ENCODE data around the gene APOO. TPM values are rescaled to one million over a fixed set of nuclear protein-coding genes. Genes with fewer than 3 reads are reported as not detected.

Gene APOO
- total RNA-seq, 1 donor from 2014 or later: 36.2 TPM

DNA sequence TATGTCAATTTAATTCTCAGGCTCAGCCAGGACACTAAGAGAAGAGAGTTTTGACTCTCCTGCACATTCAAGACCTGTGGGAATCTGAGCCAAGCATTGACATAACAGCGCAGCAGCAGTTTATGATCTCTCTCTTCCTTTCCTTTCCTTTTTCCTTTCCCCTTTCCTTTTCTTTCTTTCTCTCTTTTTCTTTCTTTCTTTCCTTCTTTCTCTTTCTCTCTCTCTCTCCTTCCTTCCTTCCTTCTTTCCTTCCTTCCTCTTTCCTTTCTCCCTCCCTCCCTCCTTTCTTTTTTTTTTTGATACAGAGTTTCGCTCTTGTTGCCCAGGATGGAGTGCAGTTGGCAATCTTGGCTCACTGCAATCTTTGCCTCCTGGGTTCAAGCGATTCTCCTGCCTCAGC is 103.2 kb downstream of the APOO start:
- Mint-ChIP-seq H3K36me3 (ENCODE audit: unreplicated experiment) (no peaks in the 10 kb centered on the region), H3K27ac (ENCODE audit: unreplicated experiment) (no peak overlapping the region), H3K4me1 (ENCODE audit: low read depth, unreplicated experiment) (peaks cover 1% of the 10 kb centered on the region), H3K9me3 (ENCODE audit: unreplicated experiment) (no peaks in the 10 kb centered on the region), H3K4me3 (ENCODE audit: unreplicated experiment) (no peak overlapping the region), H3K27me3 (ENCODE audit: unreplicated experiment) (no peaks in the 10 kb centered on the region)
- TF ChIP-seq CTCF (IDR thresholded peaks at IDR 0.05; ENCODE audit: partially characterized antibody, unreplicated experiment): no peak
- no peak for DNase-seq

DNA sequence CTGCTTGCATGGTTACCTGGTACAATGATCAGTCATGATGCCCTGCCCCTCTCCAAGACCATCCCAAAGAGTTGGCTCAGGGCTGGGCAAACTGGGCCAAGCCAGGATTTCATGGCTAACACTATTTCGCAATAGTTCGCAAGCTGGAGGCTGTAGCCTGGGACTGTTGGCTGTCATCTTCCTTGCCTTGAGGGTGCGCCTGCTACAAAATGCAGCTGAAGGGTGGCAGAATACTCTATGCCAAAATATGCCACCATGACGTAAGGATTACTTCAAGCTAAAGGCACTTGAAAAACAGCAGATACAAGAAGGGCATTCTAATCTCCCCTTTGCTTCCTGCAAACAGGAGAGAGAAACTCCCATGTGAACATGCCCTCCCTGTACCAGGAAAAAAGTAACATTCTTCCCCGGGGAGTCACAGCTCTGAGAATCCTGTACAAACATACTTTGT is 103.8 kb downstream of the APOO start:
- Mint-ChIP-seq H3K36me3 (ENCODE audit: unreplicated experiment) (no peaks in the 10 kb centered on the region), H3K4me1 (ENCODE audit: low read depth, unreplicated experiment) (peaks cover 1% of the 10 kb centered on the region), H3K4me3 (ENCODE audit: unreplicated experiment) (no peak overlapping the region), H3K9me3 (ENCODE audit: unreplicated experiment) (no peaks in the 10 kb centered on the region), H3K27ac (ENCODE audit: unreplicated experiment) (no peak overlapping the region), H3K27me3 (ENCODE audit: unreplicated experiment) (no peaks in the 10 kb centered on the region)
- no peak for TF ChIP-seq CTCF (IDR thresholded peaks at IDR 0.05; ENCODE audit: partially characterized antibody, unreplicated experiment)
- no peak for DNase-seq

DNA sequence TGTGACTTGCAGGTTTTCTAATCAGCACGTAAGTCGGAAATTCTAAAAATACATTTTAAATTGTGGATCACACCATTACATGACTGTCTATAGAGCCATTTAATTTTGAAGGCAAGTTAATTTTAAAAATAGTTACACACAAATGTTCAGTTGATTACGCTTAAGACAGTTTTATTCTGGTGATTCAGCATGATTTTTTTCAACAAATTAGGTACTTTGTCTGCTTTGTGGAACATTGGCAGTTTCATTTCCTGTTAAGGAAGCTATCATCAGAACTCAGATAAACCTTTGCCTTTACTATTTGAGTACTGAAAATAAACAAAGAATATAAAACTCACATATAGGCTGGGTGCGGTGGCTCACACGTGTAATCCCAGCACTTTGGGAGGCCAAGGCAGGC is 105.3 kb downstream of the APOO start:
- no peak overlapping the region for H3K4me3 Mint-ChIP-seq (ENCODE audit: unreplicated experiment)
- H3K27me3 Mint-ChIP-seq (ENCODE audit: unreplicated experiment): no peaks in the 10 kb centered on the region
- no peak overlapping the region for H3K27ac Mint-ChIP-seq (ENCODE audit: unreplicated experiment)
- H3K4me1 Mint-ChIP-seq (ENCODE audit: low read depth, unreplicated experiment): peaks cover 1% of the 10 kb centered on the region
- DNase-seq: no peak
- H3K36me3 Mint-ChIP-seq (ENCODE audit: unreplicated experiment): no peaks in the 10 kb centered on the region
- TF ChIP-seq CTCF (IDR thresholded peaks at IDR 0.05; ENCODE audit: partially characterized antibody, unreplicated experiment): no peak
- no peaks in the 10 kb centered on the region for H3K9me3 Mint-ChIP-seq (ENCODE audit: unreplicated experiment)

- H3K36me3 Mint-ChIP-seq (ENCODE audit: unreplicated experiment): no peaks in the 10 kb centered on the region
- no peaks in the 10 kb centered on the region for H3K27me3 Mint-ChIP-seq (ENCODE audit: unreplicated experiment)
- DNase-seq: no peak
- H3K4me1 Mint-ChIP-seq (ENCODE audit: low read depth, unreplicated experiment): peaks cover 1% of the 10 kb centered on the region
- no peak for TF ChIP-seq CTCF (IDR thresholded peaks at IDR 0.05; ENCODE audit: partially characterized antibody, unreplicated experiment)
- H3K4me3 Mint-ChIP-seq (ENCODE audit: unreplicated experiment): no peak overlapping the region
- no peak overlapping the region for H3K27ac Mint-ChIP-seq (ENCODE audit: unreplicated experiment)
- H3K9me3 Mint-ChIP-seq (ENCODE audit: unreplicated experiment): no peaks in the 10 kb centered on the region
Measured at GRCh38 chrX:23799469-23800065, 108.2 kb downstream of the APOO start.

- TF ChIP-seq CTCF (IDR thresholded peaks at IDR 0.05; ENCODE audit: partially characterized antibody, unreplicated experiment): no peak
- no peak overlapping the region for H3K4me3 Mint-ChIP-seq (ENCODE audit: unreplicated experiment)
- H3K36me3 Mint-ChIP-seq (ENCODE audit: unreplicated experiment): no peaks in the 10 kb centered on the region
- no peak overlapping the region for H3K27ac Mint-ChIP-seq (ENCODE audit: unreplicated experiment)
- peaks cover 3% of the 10 kb centered on the region for H3K4me1 Mint-ChIP-seq (ENCODE audit: low read depth, unreplicated experiment)
- DNase-seq: no peak
- H3K27me3 Mint-ChIP-seq (ENCODE audit: unreplicated experiment): no peaks in the 10 kb centered on the region
- H3K9me3 Mint-ChIP-seq (ENCODE audit: unreplicated experiment): peaks cover 1% of the 10 kb centered on the region
Measured at GRCh38 chrX:23797371-23798128, 110.2 kb downstream of the APOO start.

All from glutamatergic neuron (in vitro differentiated cells).